OCI-LY7 (cell line): ENCODE measurements around the gene FAM184B. TPM values are rescaled to one million over a fixed set of nuclear protein-coding genes. Genes with fewer than 3 reads are reported as not detected.

Source experiments
- BruUV-seq: library from RNA; stranded (reverse); fragments of 400-500 nt; replicated peaks from 2 replicates; lab custom pipeline; 2021; lab: Mats Ljungman, UMichigan
- CTCF ChIA-PET: fragments of 300-600 bp; sonication (Branson Sonifier 250); formaldehyde crosslinking; loops from one replicate; lab custom pipeline; 2022; ENCODE audit warnings: antibody characterized with exemption; ENCODE audit not compliant: unreplicated experiment; lab: Charles Lee
- POLR2A ChIA-PET: fragments of 300-600 bp; sonication (Branson Sonifier 250); formaldehyde crosslinking; loops from one replicate; lab custom pipeline; 2022; ENCODE audit warnings: antibody characterized with exemption; lab: Charles Lee
- DNase-seq: peaks from one replicate; pipeline ENCODE4 v3.0.0-alpha.2; 2015; ENCODE audit warnings: low spot score
- H2AFZ ChIP-seq: fragments of 200-600 bp; sonication (generic), shearing (Covaris generic); 2 replicates; pipeline ENCODE4 v1.6.1; 2014; ENCODE audit warnings: mild to moderate bottlenecking, antibody characterized with exemption, low read length, moderate library complexity
- H3K27ac ChIP-seq: fragments of 200-600 bp; sonication (generic); 2 replicates; pipeline ENCODE4 v1.5.1; 2014; ENCODE audit warnings: mixed run types, low read depth, mild to moderate bottlenecking, moderate library complexity, low read length, inconsistent platforms; ENCODE audit not compliant: poor library complexity, severe bottlenecking
- H3K36me3 ChIP-seq: fragments of 200-600 bp; sonication (generic); 2 replicates; pipeline ENCODE4 v1.6.1; 2014; ENCODE audit warnings: mild to moderate bottlenecking, antibody characterized with exemption, low read length, moderate library complexity, mixed read lengths; ENCODE audit not compliant: insufficient read depth
- H3K4me1 ChIP-seq: fragments of 200-600 bp; sonication (generic); 2 replicates; pipeline ENCODE4 v1.5.1; 2014; ENCODE audit warnings: mild to moderate bottlenecking, low read length; ENCODE audit not compliant: insufficient read depth, poor library complexity, severe bottlenecking
- H3K4me2 ChIP-seq: fragments of 200-600 bp; sonication (generic); 2 replicates; pipeline ENCODE4 v1.6.1; 2014; ENCODE audit warnings: mild to moderate bottlenecking, low read length
- H3K4me3 ChIP-seq: fragments of 200-600 bp; sonication (generic); 2 replicates; pipeline ENCODE4 v1.5.1; 2014; ENCODE audit warnings: mild to moderate bottlenecking, low read depth, low read length; ENCODE audit not compliant: poor library complexity, severe bottlenecking
- H3K79me2 ChIP-seq: fragments of 200-600 bp; sonication (generic); 2 replicates; pipeline ENCODE4 v1.6.1; 2016; ENCODE audit warnings: low read depth, mild to moderate bottlenecking, low read length, moderate library complexity, mixed read lengths; ENCODE audit not compliant: insufficient read depth
- H3K9me2 ChIP-seq: fragments of 200-600 bp; sonication (generic); 2 replicates; pipeline ENCODE4 v1.6.1; 2016; ENCODE audit warnings: mild to moderate bottlenecking, low read length, mixed read lengths; ENCODE audit not compliant: insufficient read depth
- H3K9me3 ChIP-seq: fragments of 200-600 bp; sonication (generic); 2 replicates; pipeline ENCODE4 v1.6.1; 2014; ENCODE audit warnings: mild to moderate bottlenecking, mixed run types, low read length, mixed read lengths
- H4K20me1 ChIP-seq: fragments of 200-600 bp; sonication (generic); 2 replicates; pipeline ENCODE4 v1.6.1; 2014; ENCODE audit warnings: mild to moderate bottlenecking, antibody characterized with exemption, low read length, moderate library complexity, mixed read lengths; ENCODE audit not compliant: insufficient read depth
- EZH2phosphoT487 ChIP-seq: fragments of 200-600 bp; sonication (generic); IDR thresholded peaks from 2 replicates; pipeline ENCODE4 v1.6.1; 2018; ENCODE audit warnings: low read depth, borderline replicate concordance, mild to moderate bottlenecking, mixed run types, antibody characterized with exemption, low read length, moderate library complexity, mixed read lengths
- intact Hi-C: fragments of 100-400 bp; cut with micrococcal nuclease; formaldehyde crosslinking; loops from one replicate; pipeline ENCODE4 v1.10.0; 2022; ENCODE audit not compliant: unreplicated experiment
- total RNA-seq, 2 experiments: library from RNA; depleted of rRNA in 1 of 2; stranded (reverse); fragments of >200 nt in 1 of 2; shearing (Covaris generic) in 1 of 2; gene quantifications; 2 replicates each; pipeline ENCODE4 v1.2.3, GENCODE V29; 2014 to 2022
- TF ChIP-seq, protein P1 (sequence below): fragments of 200-600 bp; sonication (generic); conservative IDR thresholded peaks from 2 replicates; pipeline ENCODE4 v1.5.1; 2014; ENCODE audit warnings: mild to moderate bottlenecking, antibody characterized with exemption, low read length, moderate library complexity, mixed read lengths

The FAM184B gene
- total RNA-seq, 2 experiments from 2014 or later = not detected

DNA sequence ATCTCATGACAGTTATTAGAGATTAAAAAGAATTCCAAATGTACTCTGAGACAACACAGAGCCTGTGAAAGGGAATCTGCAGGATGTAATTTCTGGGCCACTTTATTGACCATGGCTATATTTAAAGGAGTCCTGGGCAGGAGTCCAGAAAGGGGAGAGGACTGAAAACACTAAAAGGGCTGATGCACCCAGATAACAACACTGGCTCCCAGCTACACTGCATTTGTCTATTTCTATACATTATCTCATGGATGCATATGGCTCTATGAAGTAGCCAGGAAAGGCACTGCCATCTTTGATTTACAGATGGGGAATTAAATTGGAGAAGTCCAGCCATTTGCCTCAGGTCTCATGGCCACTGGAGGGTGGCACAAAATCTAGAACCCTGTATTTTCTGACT lies 111.0 kb downstream of the FAM184B start:
- Histone ChIP-seq H4K20me1 (no peaks in the 10 kb centered on the region), H3K4me3 (no peak overlapping the region), H3K27ac (no peak overlapping the region), H3K79me2 (no peaks in the 10 kb centered on the region), H2AFZ (no peak overlapping the region), H3K4me2 (no peak overlapping the region), H3K36me3 (no peaks in the 10 kb centered on the region), H3K9me2 (no peaks in the 10 kb centered on the region), H3K4me1 (peaks cover 29% of the 10 kb centered on the region), H3K9me3 (peaks cover 4% of the 10 kb centered on the region; the same call in 1 of the 2 replicates)
- TF ChIP-seq, protein P1, sequence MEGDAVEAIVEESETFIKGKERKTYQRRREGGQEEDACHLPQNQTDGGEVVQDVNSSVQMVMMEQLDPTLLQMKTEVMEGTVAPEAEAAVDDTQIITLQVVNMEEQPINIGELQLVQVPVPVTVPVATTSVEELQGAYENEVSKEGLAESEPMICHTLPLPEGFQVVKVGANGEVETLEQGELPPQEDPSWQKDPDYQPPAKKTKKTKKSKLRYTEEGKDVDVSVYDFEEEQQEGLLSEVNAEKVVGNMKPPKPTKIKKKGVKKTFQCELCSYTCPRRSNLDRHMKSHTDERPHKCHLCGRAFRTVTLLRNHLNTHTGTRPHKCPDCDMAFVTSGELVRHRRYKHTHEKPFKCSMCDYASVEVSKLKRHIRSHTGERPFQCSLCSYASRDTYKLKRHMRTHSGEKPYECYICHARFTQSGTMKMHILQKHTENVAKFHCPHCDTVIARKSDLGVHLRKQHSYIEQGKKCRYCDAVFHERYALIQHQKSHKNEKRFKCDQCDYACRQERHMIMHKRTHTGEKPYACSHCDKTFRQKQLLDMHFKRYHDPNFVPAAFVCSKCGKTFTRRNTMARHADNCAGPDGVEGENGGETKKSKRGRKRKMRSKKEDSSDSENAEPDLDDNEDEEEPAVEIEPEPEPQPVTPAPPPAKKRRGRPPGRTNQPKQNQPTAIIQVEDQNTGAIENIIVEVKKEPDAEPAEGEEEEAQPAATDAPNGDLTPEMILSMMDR = no peak
- TF ChIP-seq EZH2phosphoT487 = no peak
- no TSS peak for BruUV-seq
- CTCF ChIA-PET = no interaction called here
- POLR2A ChIA-PET = interaction anchor here (1.0 to 1.4 kb wide), 2 partner anchors 10 to 14 kb away, joined by 3 to 5 read pairs; no protein-coding TSS in a partner anchor
- no peak for DNase-seq
- intact Hi-C loops = no loop called here

DNA sequence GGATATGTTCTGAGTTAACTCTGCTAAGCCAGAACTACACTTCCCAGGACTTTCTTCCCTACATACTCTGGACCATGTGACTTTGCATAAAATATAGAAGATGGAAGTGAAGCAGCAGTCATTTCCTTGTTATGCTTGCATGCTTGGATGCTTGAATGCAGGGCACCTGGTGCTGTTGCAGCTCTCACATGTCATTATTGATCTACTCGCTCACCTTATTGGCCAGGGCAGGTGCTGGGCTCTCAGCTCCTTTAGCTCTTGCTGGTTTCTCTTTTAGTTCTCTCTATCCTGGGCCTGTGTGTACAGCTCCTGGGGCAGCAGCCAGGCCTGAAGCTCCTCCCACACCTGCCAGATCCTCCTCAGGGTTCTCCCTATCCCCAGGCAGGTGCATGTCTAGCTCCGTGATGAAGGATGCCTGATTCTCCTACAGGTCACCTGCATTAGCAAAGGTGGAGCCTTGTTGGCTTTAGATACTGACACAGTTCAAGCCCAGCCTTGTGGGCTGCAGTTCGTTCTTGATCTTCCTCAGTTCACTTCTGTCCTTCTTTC lies 113.7 kb downstream of the FAM184B start:
- H3K4me1 ChIP-seq = peaks cover 47% of the 10 kb centered on the region
- intact Hi-C loops = loop anchor here (2.0 to 10.0 kb wide), 4 partner anchors 143 to 1317 kb away; partner anchors contain the start of genes DCAF16, LCORL and NCAPG
- no TSS peak for BruUV-seq
- peaks cover 4% of the 10 kb centered on the region; the same call in 1 of the 2 replicates for H3K9me3 ChIP-seq
- CTCF ChIA-PET = no interaction called here
- H3K79me2 ChIP-seq = no peaks in the 10 kb centered on the region
- H2AFZ ChIP-seq = peak overlapping the region; percentile 81
- TF ChIP-seq, protein P1 = no peak
- TF ChIP-seq EZH2phosphoT487 = no peak
- H3K4me2 ChIP-seq = peak overlapping the region; percentile 51
- H3K36me3 ChIP-seq = no peaks in the 10 kb centered on the region
- H3K27ac ChIP-seq = peak overlapping the region; percentile 47
- POLR2A ChIA-PET = interaction anchor here (0.7 to 1.3 kb wide), 4 partner anchors 10 to 137 kb away, joined by 3 to 4 read pairs (median 3); partner anchors contain the start of gene MED28
- no peaks in the 10 kb centered on the region for H4K20me1 ChIP-seq
- no peaks in the 10 kb centered on the region for H3K9me2 ChIP-seq
- peak overlapping the region; percentile 7 for H3K4me3 ChIP-seq
- DNase-seq = peak; percentile 84

DNA sequence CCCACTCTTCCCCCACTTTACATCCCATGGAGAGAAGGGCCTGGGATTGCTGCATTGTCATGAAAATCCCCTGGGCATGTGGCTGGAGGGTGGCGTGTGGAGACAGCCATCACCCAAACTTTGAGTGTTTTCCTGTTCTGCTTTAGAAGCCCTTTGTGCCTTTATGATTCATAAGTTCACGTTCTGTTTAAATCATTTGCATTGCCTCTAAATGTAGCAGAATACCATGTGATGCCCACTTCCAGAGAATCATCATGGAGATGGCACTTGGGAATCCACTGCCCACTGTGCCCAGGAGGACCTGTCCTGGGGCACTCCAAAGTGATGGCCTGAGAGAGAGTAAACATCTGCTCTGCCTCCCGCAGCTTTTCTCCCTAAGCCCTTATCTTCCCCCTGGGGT lies 114.2 kb downstream of the FAM184B start:
- Histone ChIP-seq H4K20me1 (no peaks in the 10 kb centered on the region), H3K9me2 (no peaks in the 10 kb centered on the region), H3K4me3 (peak overlapping the region; percentile 7), H3K9me3 (peaks cover 3% of the 10 kb centered on the region; the same call in 1 of the 2 replicates), H3K27ac (peak overlapping the region; percentile 47), H3K4me1 (peaks cover 47% of the 10 kb centered on the region), H3K79me2 (no peaks in the 10 kb centered on the region), H2AFZ (peak overlapping the region; percentile 81), H3K36me3 (no peaks in the 10 kb centered on the region), H3K4me2 (peak overlapping the region; percentile 51)
- ChIA-PET CTCF (no interaction called here), POLR2A (interaction anchor here (0.7 to 1.6 kb wide), 5 partner anchors 9 to 137 kb away, joined by 3 to 4 read pairs (median 3); partner anchors contain the start of gene MED28)
- peak; percentile 12 for DNase-seq
- intact Hi-C loops = loop anchor here (2.0 to 10.0 kb wide), 4 partner anchors 144 to 1318 kb away; partner anchors contain the start of genes DCAF16, LCORL and NCAPG
- BruUV-seq = no TSS peak
- TF ChIP-seq, protein P1 = no peak
- TF ChIP-seq EZH2phosphoT487 = no peak
